Adrenal gland (tissue), 5 donors: Measurements from ENCODE around the gene ASXL2.

Source experiments
- CTCF ChIP-seq, 6 experiments: fragments of 450-650 bp in 4 of 6; fragments of 200-600 bp in 2 of 6; sonication (generic) in 1 of 6; IDR thresholded peaks; 1 replicate in 5 of 6; 2 replicates in 1 of 6; pipeline versions ENCODE4 v1.5.1 to v1.8.0; 2016 to 2021; ENCODE audit warnings: antibody characterized with exemption in 6 of 6, mild to moderate bottlenecking in 2 of 6, moderate library complexity in 1 of 6
- POLR2A ChIP-seq, 2 donors: fragments of 450-650 bp; IDR thresholded peaks; one replicate each; pipeline ENCODE4 v1.6.1; 2017; ENCODE audit warnings: antibody characterized with exemption in 2 of 2, mild to moderate bottlenecking in 2 of 2, moderate library complexity in 1 of 2
- donor health status: DM: no; HTN: no; CAD: no.

- no peak for TF ChIP-seq CTCF (IDR thresholded peaks at IDR 0.05)
- TF ChIP-seq POLR2A (IDR thresholded peaks at IDR 0.05), result no peak
Measured at GRCh38 chr2:25833566-25833965, 44.7 kb downstream of the ASXL2 start.
